CD4-positive, alpha-beta T cell (primary cell): Measurements from ENCODE around the gene SERPINA4. TPM values are rescaled to one million over a fixed set of nuclear protein-coding genes. Genes with fewer than 3 reads are reported as not detected.

Source experiments
- ATAC-seq: fragments of 200-7000 bp; cut with Tn5 transposase; one replicate; pipeline ENCODE4 v1.10.0; 2022; ENCODE audit warnings: mild to moderate bottlenecking; ENCODE audit not compliant: poor library complexity
- CTCF ChIA-PET: fragments of 350-600 bp; sonication (Branson Sonifier 250); formaldehyde crosslinking; loops from one replicate; lab custom pipeline; 2021; ENCODE audit warnings: antibody characterized with exemption, inconsistent platforms; lab: Charles Lee
- POLR2A ChIA-PET: fragments of 350-600 bp; sonication (Branson Sonifier 250); formaldehyde crosslinking; loops from one replicate; lab custom pipeline; 2021; ENCODE audit warnings: antibody characterized with exemption, inconsistent platforms; lab: Charles Lee
- DNase-seq, 14 experiments: peaks; one replicate each; pipeline ENCODE4 v3.0.0-alpha.2; 2013 to 2020; ENCODE audit warnings: mixed read lengths in 2 of 14
- H3K27ac ChIP-seq, 2 donors: one replicate each; pipeline versions ENCODE4 v1.5.1 to v1.7.0; 2013; ENCODE audit warnings: low read length in 2 of 2, low read depth in 1 of 2, mild to moderate bottlenecking in 1 of 2
- H3K27me3 ChIP-seq, 2 experiments: 1 replicate in 1 of 2; 2 replicates in 1 of 2; pipeline versions ENCODE4 v1.6.1 to v1.7.0; 2013; ENCODE audit warnings: low read length in 2 of 2, control low read depth in 1 of 2, mild to moderate bottlenecking in 1 of 2, moderate library complexity in 1 of 2; ENCODE audit not compliant: insufficient read depth in 2 of 2, control insufficient read depth in 1 of 2
- H3K36me3 ChIP-seq: one replicate; pipeline ENCODE4 v1.6.1; 2013; ENCODE audit warnings: low read length, control low read depth; ENCODE audit not compliant: insufficient read depth
- H3K4me1 ChIP-seq: one replicate; pipeline ENCODE4 v1.6.1; 2013; ENCODE audit warnings: low read length, control low read depth; ENCODE audit not compliant: insufficient read depth
- H3K4me3 ChIP-seq: one replicate; pipeline ENCODE4 v1.5.1; 2013; ENCODE audit warnings: mild to moderate bottlenecking, low read length, moderate library complexity
- H3K9me3 ChIP-seq, 2 experiments: 1 replicate in 1 of 2; 2 replicates in 1 of 2; pipeline versions ENCODE4 v1.6.1 to v1.7.0; 2013; ENCODE audit warnings: low read length in 2 of 2, mild to moderate bottlenecking in 2 of 2, control low read depth in 1 of 2, moderate library complexity in 1 of 2; ENCODE audit not compliant: control insufficient read depth in 1 of 2, insufficient read depth in 1 of 2
- H3K27ac Mint-ChIP-seq: one replicate; pipeline ENCODE4 v1.8.0; 2020; ENCODE audit warnings: mixed read lengths
- H3K27me3 Mint-ChIP-seq: one replicate; pipeline ENCODE4 v1.8.0; 2021; ENCODE audit warnings: mixed read lengths
- H3K36me3 Mint-ChIP-seq: one replicate; pipeline ENCODE4 v1.8.0; 2021; ENCODE audit warnings: low read depth, mixed read lengths
- H3K4me1 Mint-ChIP-seq: one replicate; pipeline ENCODE4 v1.8.0; 2021; ENCODE audit warnings: low read depth, mixed read lengths
- H3K4me3 Mint-ChIP-seq: one replicate; pipeline ENCODE4 v1.8.0; 2020; ENCODE audit warnings: mild to moderate bottlenecking, mixed read lengths
- H3K9me3 Mint-ChIP-seq: one replicate; pipeline ENCODE4 v1.8.0; 2020; ENCODE audit warnings: mixed read lengths
- CTCF ChIP-seq: fragments of 200-600 bp; IDR thresholded peaks from one replicate; pipeline ENCODE4 v1.8.0; 2022; ENCODE audit warnings: antibody characterized with exemption, mild to moderate bottlenecking
- intact Hi-C, 2 experiments: fragments of 100-400 bp; cut with DNase I in 1 of 2; cut with micrococcal nuclease in 1 of 2; formaldehyde crosslinking; loops; one replicate each; pipeline versions ENCODE4 v1.15.1 to v1.9.0; 2023 to 2025; cut with DNase I, micrococcal nuclease
- total RNA-seq, 174 experiments: library from RNA in 2 of 174; stranded (reverse) in 2 of 174; gene quantifications; one replicate each; pipeline ENCODE4 v1.2.3 and lab custom pipeline; 2021 to 2026

Gene SERPINA4
- total RNA-seq, 2 experiments from 2014 or later: not detected

GRCh38 chr14:94578712-94579111 is 17.5 kb downstream of the SERPINA4 start:
- Mint-ChIP-seq H3K4me1 (no peaks in the 10 kb centered on the region), H3K27ac (no peak overlapping the region), H3K4me3 (no peak overlapping the region), H3K27me3 (peaks cover 15% of the 10 kb centered on the region), H3K9me3 (no peaks in the 10 kb centered on the region), H3K36me3 (no peaks in the 10 kb centered on the region)
- Histone ChIP-seq H3K4me3 (no peak overlapping the region), H3K27ac (no peak overlapping the region), H3K9me3 (peaks cover 0 to 7% of the 10 kb centered on the region in 2 experiments), H3K4me1 (no peaks in the 10 kb centered on the region), H3K36me3 (no peaks in the 10 kb centered on the region), H3K27me3 (peaks cover 0 to 8% of the 10 kb centered on the region in 2 experiments)
- ChIA-PET POLR2A (no interaction called here), CTCF (no interaction called here)
- ATAC-seq: no peak
- no peak for DNase-seq
- no peak for TF ChIP-seq CTCF
- intact Hi-C loops: no loop called here

- DNase-seq: no peak
- no peaks in the 10 kb centered on the region for H3K4me1 Mint-ChIP-seq
- ChIA-PET CTCF (no interaction called here), POLR2A (no interaction called here)
- Histone ChIP-seq H3K36me3 (no peaks in the 10 kb centered on the region), H3K27me3 (peaks cover 0 to 6% of the 10 kb centered on the region in 2 experiments), H3K4me3 (no peak within 1 kb of the TSS), H3K27ac (no peak within 1 kb of the TSS), H3K4me1 (no peaks in the 10 kb centered on the region), H3K9me3 (peaks cover 0 to 7% of the 10 kb centered on the region in 2 experiments)
- H3K27ac Mint-ChIP-seq: no peak within 1 kb of the TSS
- intact Hi-C loops: no loop called here
- no peaks in the 10 kb centered on the region for H3K36me3 Mint-ChIP-seq
- no peaks in the 10 kb centered on the region for H3K9me3 Mint-ChIP-seq
- no peak for ATAC-seq
- no peak for TF ChIP-seq CTCF
- no peak within 1 kb of the TSS for H3K4me3 Mint-ChIP-seq
- peaks cover 28% of the 10 kb centered on the region for H3K27me3 Mint-ChIP-seq
Observed at GRCh38 chr14:94581127-94581999, 20.1 kb downstream of the SERPINA4 start, which contains the start of gene SERPINA5. Gene SERPINA5, plus strand, starts transcription at chr14:94581426. Its CDS starts 5,937 bp downstream, at chr14:94587363.

DNA sequence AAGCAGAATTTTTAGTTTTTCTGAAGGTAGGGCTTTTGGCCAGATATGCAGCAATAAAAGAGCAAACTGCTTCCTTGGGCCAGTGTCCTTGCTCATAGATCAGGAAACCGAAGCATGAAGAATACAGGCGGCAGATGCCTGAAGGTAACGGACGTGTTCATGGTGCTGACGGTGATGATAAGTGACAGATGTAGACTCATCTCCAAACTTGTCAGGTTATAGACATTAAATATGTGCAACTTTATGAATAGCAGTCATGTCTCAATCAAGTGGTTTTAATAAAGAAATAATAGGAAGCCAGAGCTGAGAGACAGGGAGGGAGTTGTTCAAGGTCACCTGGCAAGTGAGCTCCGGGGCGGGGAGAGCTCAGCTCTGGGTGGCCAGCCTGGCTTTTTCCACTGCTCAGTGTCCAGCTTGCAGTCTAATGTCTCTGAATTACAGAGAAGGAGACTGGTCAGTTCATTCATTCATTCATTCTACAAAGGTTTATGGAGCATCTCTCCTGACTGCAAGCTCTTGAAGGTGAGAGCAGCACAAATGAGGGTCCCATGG is 21.0 kb downstream of the SERPINA4 start:
- Mint-ChIP-seq H3K9me3 (no peaks in the 10 kb centered on the region), H3K27ac (no peak overlapping the region), H3K36me3 (no peaks in the 10 kb centered on the region), H3K27me3 (peaks cover 30% of the 10 kb centered on the region), H3K4me3 (no peak overlapping the region), H3K4me1 (no peaks in the 10 kb centered on the region)
- DNase-seq: no peak
- no peaks in the 10 kb centered on the region for H3K36me3 ChIP-seq
- H3K27ac ChIP-seq: no peak overlapping the region
- ChIA-PET CTCF (no interaction called here), POLR2A (no interaction called here)
- H3K27me3 ChIP-seq: peaks cover 0 to 6% of the 10 kb centered on the region in 2 experiments
- TF ChIP-seq CTCF: no peak
- no peaks in the 10 kb centered on the region for H3K4me1 ChIP-seq
- peaks cover 0 to 7% of the 10 kb centered on the region in 2 experiments for H3K9me3 ChIP-seq
- intact Hi-C loops: no loop called here
- no peak for ATAC-seq
- no peak overlapping the region for H3K4me3 ChIP-seq
